ENCODE data around the gene LRRFIP1. TPM values are rescaled to one million over a fixed set of nuclear protein-coding genes. Genes with fewer than 3 reads are reported as not detected.

Gene LRRFIP1
- total and polyA plus RNA-seq, 7 donors, result 42.3 to 108 (median 91.9) TPM

- intact Hi-C loops (cut with DNase I), result loop anchor here (2.0 to 5.0 kb wide), 2 partner anchors 160 to 163 kb away; no protein-coding TSS in a partner anchor
- peak; percentile 51 to 77 for DNase-seq
- Histone ChIP-seq H3K36me3 (ENCODE audit: insufficient read depth in 1 of 2, low read depth in 1 of 2) (no peaks in the 10 kb centered on the region), H3K27ac (peak overlapping the region; percentile 44), H3K4me3 (peak overlapping the region; percentile 36), H3K9me3 (no peaks in the 10 kb centered on the region), H3K4me1 (peaks cover 7% of the 10 kb centered on the region), H3K27me3 (ENCODE audit: insufficient read depth in 3 of 3, low read length in 2 of 3) (no peaks in the 10 kb centered on the region)
- WGBS, 3 donors, result 7 to 11% (median 9%) methylated on average over 25 of the region's 25 CpGs
- TF ChIP-seq, protein P1, sequence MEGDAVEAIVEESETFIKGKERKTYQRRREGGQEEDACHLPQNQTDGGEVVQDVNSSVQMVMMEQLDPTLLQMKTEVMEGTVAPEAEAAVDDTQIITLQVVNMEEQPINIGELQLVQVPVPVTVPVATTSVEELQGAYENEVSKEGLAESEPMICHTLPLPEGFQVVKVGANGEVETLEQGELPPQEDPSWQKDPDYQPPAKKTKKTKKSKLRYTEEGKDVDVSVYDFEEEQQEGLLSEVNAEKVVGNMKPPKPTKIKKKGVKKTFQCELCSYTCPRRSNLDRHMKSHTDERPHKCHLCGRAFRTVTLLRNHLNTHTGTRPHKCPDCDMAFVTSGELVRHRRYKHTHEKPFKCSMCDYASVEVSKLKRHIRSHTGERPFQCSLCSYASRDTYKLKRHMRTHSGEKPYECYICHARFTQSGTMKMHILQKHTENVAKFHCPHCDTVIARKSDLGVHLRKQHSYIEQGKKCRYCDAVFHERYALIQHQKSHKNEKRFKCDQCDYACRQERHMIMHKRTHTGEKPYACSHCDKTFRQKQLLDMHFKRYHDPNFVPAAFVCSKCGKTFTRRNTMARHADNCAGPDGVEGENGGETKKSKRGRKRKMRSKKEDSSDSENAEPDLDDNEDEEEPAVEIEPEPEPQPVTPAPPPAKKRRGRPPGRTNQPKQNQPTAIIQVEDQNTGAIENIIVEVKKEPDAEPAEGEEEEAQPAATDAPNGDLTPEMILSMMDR (IDR thresholded peaks at IDR 0.05), result peak; percentile 52
- peak; percentile 84 to 96 (median 90) for ATAC-seq
Observed at GRCh38 chr2:237581751-237582746, 45.3 kb upstream of the LRRFIP1 start.

GRCh38 chr2:237583385-237584295, 43.7 kb upstream of the LRRFIP1 start:
- no peak overlapping the region for H3K4me3 ChIP-seq
- DNase-seq, result no peak
- no peak for ATAC-seq
- intact Hi-C loops (cut with DNase I), result loop anchor here in 1 of 2 donors (5.0 kb wide), 1 partner anchor 159 kb away; no protein-coding TSS in a partner anchor
- H3K27ac ChIP-seq, result no peak overlapping the region
- TF ChIP-seq, protein P1 (IDR thresholded peaks at IDR 0.05), result no peak
- no peaks in the 10 kb centered on the region for H3K27me3 ChIP-seq (ENCODE audit: insufficient read depth in 3 of 3, low read length in 2 of 3)
- 90 to 95% (median 91%) methylated on average over 19 of the region's 19 CpGs for WGBS, 3 donors
- no peaks in the 10 kb centered on the region for H3K9me3 ChIP-seq
- no peaks in the 10 kb centered on the region for H3K36me3 ChIP-seq (ENCODE audit: insufficient read depth in 1 of 2, low read depth in 1 of 2)
- H3K4me1 ChIP-seq, result peaks cover 7% of the 10 kb centered on the region

GRCh38 chr2:237585590-237586221, 41.7 kb upstream of the LRRFIP1 start:
- DNase-seq (no peak), ATAC-seq (no peak)
- no peak overlapping the region for H3K4me3 ChIP-seq
- intact Hi-C loops (cut with DNase I), result no loop called here
- peaks cover 7% of the 10 kb centered on the region for H3K4me1 ChIP-seq
- 86 to 91% (median 89%) methylated on average over 15 of the region's 15 CpGs for WGBS, 3 donors
- no peak overlapping the region for H3K27ac ChIP-seq
- TF ChIP-seq, protein P1 (IDR thresholded peaks at IDR 0.05), result no peak
- no peaks in the 10 kb centered on the region for H3K36me3 ChIP-seq (ENCODE audit: insufficient read depth in 1 of 2, low read depth in 1 of 2)
- H3K9me3 ChIP-seq, result no peaks in the 10 kb centered on the region
- H3K27me3 ChIP-seq (ENCODE audit: insufficient read depth in 3 of 3, low read length in 2 of 3), result no peaks in the 10 kb centered on the region

GRCh38 chr2:237588044-237588696, 39.2 kb upstream of the LRRFIP1 start:
- H3K27ac ChIP-seq, result no peak overlapping the region
- WGBS, 3 donors, result 90 to 92% (median 91%) methylated on average over 9 of the region's 9 CpGs
- H3K36me3 ChIP-seq (ENCODE audit: insufficient read depth in 1 of 2, low read depth in 1 of 2), result no peaks in the 10 kb centered on the region
- no peaks in the 10 kb centered on the region for H3K4me1 ChIP-seq
- no peaks in the 10 kb centered on the region for H3K9me3 ChIP-seq
- no peak for DNase-seq
- H3K4me3 ChIP-seq, result no peak overlapping the region
- intact Hi-C loops (cut with DNase I), result no loop called here
- no peaks in the 10 kb centered on the region for H3K27me3 ChIP-seq (ENCODE audit: insufficient read depth in 3 of 3, low read length in 2 of 3)
- no peak for ATAC-seq
- TF ChIP-seq, protein P1 (IDR thresholded peaks at IDR 0.05), result no peak

Measured in psoas muscle (tissue), 8 donors.